ENCODE measurements around the gene KIAA2012.

The KIAA2012 gene

GRCh38 chr2:202249521-202250253, 176.6 kb downstream of the KIAA2012 start:
- Histone ChIP-seq H3K4me1 (ENCODE audit: control insufficient read depth in 1 of 2, insufficient read depth in 2 of 2, low read length in 2 of 2) (no peaks in the 10 kb centered on the region), H3K27ac (ENCODE audit: low read depth, low read length) (no peak overlapping the region), H3K27me3 (ENCODE audit: control insufficient read depth in 1 of 2, insufficient read depth in 2 of 2, low read length in 2 of 2) (no peaks in the 10 kb centered on the region), H3K4me3 (ENCODE audit: low read depth in 1 of 2, low read length in 2 of 2) (no peak overlapping the region), H3K9ac (ENCODE audit: low read depth in 1 of 2, low read length in 2 of 2) (no peak overlapping the region), H3K9me3 (ENCODE audit: control insufficient read depth in 1 of 2, low read length in 2 of 2) (no peaks in the 10 kb centered on the region), H3K36me3 (ENCODE audit: control insufficient read depth in 1 of 2, insufficient read depth in 2 of 2, low read length in 2 of 2) (no peaks in the 10 kb centered on the region)

GRCh38 chr2:202251494-202251893, 178.4 kb downstream of the KIAA2012 start:
- Histone ChIP-seq H3K27me3 (ENCODE audit: control insufficient read depth in 1 of 2, insufficient read depth in 2 of 2, low read length in 2 of 2) (no peaks in the 10 kb centered on the region), H3K36me3 (ENCODE audit: control insufficient read depth in 1 of 2, insufficient read depth in 2 of 2, low read length in 2 of 2) (no peaks in the 10 kb centered on the region), H3K4me3 (ENCODE audit: low read depth in 1 of 2, low read length in 2 of 2) (no peak overlapping the region), H3K27ac (ENCODE audit: low read depth, low read length) (no peak overlapping the region), H3K9me3 (ENCODE audit: control insufficient read depth in 1 of 2, low read length in 2 of 2) (no peaks in the 10 kb centered on the region), H3K9ac (ENCODE audit: low read depth in 1 of 2, low read length in 2 of 2) (no peak overlapping the region), H3K4me1 (ENCODE audit: control insufficient read depth in 1 of 2, insufficient read depth in 2 of 2, low read length in 2 of 2) (no peaks in the 10 kb centered on the region)
